ENCODE results near the gene DNAJC12.

GRCh38 chr10:67863094-67863493 lies 25.1 kb upstream of the DNAJC12 start:
- no peak for TF ChIP-seq CTCF (IDR thresholded peaks at IDR 0.05; ENCODE audit: low read depth, low read length, poor library complexity, severe bottlenecking)
- no peak for TF ChIP-seq EZH2phosphoT487 (IDR thresholded peaks at IDR 0.05; ENCODE audit: borderline replicate concordance, low read length)

Data from DOHH2 (cell line).